HG02798 (cell line): ENCODE measurements around the gene CYTH4.

Experiments
- ATAC-seq: cut with Tn5 transposase; IDR thresholded peaks from one replicate; pipeline ENCODE4 v1.9.1; 2021; ENCODE audit warnings: mild to moderate bottlenecking; ENCODE audit not compliant: unreplicated experiment, poor library complexity

CYTH4 gene

GRCh38 chr22:37288521-37288920 is 6.2 kb downstream of the CYTH4 start:
- ATAC-seq, result no peak

GRCh38 chr22:37289156-37289735 is 6.9 kb downstream of the CYTH4 start:
- no peak for ATAC-seq

GRCh38 chr22:37290737-37291136 is 8.4 kb downstream of the CYTH4 start:
- no peak for ATAC-seq

GRCh38 chr22:37291559-37292298 is 9.4 kb downstream of the CYTH4 start:
- ATAC-seq, result no peak

GRCh38 chr22:37292641-37293040 is 10.3 kb downstream of the CYTH4 start:
- ATAC-seq, result no peak

GRCh38 chr22:37293172-37293571 is 10.9 kb downstream of the CYTH4 start:
- no peak for ATAC-seq

GRCh38 chr22:37294747-37295146 is 12.4 kb downstream of the CYTH4 start:
- ATAC-seq, result no peak

GRCh38 chr22:37295213-37295886 is 13.0 kb downstream of the CYTH4 start:
- no peak for ATAC-seq

GRCh38 chr22:37295946-37296345 is 13.6 kb downstream of the CYTH4 start:
- ATAC-seq, result no peak

- ATAC-seq, result no peak
Measured at GRCh38 chr22:37298748-37299495, 16.6 kb downstream of the CYTH4 start.

- ATAC-seq, result no peak
Measured at GRCh38 chr22:37299969-37300509, 17.7 kb downstream of the CYTH4 start.

- no peak for ATAC-seq
Measured at GRCh38 chr22:37300551-37301017, 18.3 kb downstream of the CYTH4 start.

GRCh38 chr22:37301144-37301830 is 19.0 kb downstream of the CYTH4 start:
- no peak for ATAC-seq

- ATAC-seq, result no peak
Measured at GRCh38 chr22:37302674-37303555, 20.6 kb downstream of the CYTH4 start.

GRCh38 chr22:37303821-37304274 is 21.5 kb downstream of the CYTH4 start:
- no peak for ATAC-seq

- no peak for ATAC-seq
Measured at GRCh38 chr22:37304595-37305343, 22.5 kb downstream of the CYTH4 start.

GRCh38 chr22:37305887-37306286 is 23.6 kb downstream of the CYTH4 start:
- ATAC-seq, result no peak

GRCh38 chr22:37306494-37306829 is 24.2 kb downstream of the CYTH4 start:
- no peak for ATAC-seq
